Iris pigment epithelial cell (primary cell): ENCODE data around the gene KHDRBS2.
A peak's percentile ranks its signal among the peaks of the same experiment; 100 is the strongest.
"Not testable (repeated sequence)": the region's sequence is repeated elsewhere in the genome, so short reads cannot be mapped to it uniquely, and the experiment has no call there.

ENCODE experiments used
- DNase-seq: peaks from one replicate; pipeline ENCODE4 v3.0.0-alpha.2; 2011; ENCODE audit warnings: low read depth

The KHDRBS2 gene

DNA sequence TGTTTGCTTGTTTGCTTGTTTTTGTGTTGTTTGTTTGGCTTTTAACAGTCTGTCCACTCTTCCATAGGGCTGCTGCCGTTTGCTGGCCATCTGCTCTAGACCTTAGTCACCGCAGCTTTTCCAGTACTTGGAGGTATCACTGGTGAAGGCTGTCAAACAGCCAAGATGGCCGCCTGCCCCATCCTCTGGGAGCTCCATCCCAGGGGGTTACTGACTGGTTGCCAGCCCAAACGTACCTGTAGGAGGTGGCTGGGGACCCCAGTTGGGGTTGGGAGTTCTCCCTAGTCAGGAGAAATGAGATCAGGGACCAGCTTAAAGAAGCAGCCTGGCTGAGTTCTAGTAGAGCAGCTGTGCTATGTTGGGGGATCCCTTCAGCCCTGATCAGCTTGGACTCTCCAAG lies 418.4 kb downstream of the KHDRBS2 start:
- no peak for DNase-seq

DNA sequence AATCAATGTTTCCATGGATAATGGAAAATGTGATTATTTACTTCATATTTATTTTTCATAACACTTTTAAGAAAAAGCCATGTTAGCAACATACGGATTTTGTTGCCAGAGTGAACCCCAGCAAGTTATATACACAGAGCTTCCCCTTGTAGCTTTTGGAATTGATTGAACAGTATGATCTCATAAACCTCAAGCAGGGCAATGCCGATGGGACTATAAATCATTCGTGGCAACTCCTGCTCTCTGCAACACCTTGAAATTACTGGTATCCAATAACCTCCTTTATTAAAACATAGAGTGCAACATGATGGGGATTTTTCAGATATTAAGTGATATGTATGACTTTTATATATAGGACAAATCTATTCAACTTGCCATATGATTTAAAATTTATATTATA lies 428.5 kb downstream of the KHDRBS2 start:
- DNase-seq: no peak

DNA sequence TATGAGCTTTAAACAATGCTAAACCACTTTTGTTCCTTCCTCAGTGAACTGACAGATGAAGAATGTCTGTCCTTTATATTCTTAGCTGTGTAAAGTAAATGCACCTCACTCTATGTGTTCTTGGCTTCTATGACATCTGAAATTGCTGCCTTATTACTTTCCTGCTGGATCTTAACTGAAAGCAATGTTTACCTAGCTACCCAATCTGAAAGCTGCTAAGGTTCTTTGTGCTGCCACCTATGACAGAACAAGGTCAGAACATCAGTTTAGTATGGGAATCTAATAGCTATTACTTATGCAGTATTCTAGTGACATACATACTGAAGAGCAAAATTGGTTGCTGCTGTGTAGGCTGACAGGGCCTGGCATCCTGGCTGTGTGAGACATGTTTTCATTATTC lies 444.1 kb downstream of the KHDRBS2 start:
- DNase-seq: no peak

DNA sequence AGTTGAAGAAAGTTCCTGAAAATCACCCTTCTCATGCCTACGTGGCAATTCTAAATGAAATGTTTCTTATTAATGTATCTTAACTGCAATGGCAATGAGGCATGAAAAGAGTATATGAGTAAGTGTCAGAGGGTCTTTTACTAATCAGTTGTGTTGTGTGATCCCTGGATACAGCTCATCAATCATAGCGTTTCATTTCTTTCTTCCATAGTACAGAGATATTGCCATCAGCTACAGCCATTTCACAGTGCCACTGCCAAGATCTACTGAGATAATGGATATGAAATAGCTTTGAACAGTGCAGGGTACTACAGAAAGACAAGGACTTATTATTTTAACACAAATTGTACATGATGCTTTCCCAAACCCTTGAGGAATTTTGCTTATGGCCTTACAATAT lies 450.8 kb downstream of the KHDRBS2 start:
- DNase-seq: no peak

DNA sequence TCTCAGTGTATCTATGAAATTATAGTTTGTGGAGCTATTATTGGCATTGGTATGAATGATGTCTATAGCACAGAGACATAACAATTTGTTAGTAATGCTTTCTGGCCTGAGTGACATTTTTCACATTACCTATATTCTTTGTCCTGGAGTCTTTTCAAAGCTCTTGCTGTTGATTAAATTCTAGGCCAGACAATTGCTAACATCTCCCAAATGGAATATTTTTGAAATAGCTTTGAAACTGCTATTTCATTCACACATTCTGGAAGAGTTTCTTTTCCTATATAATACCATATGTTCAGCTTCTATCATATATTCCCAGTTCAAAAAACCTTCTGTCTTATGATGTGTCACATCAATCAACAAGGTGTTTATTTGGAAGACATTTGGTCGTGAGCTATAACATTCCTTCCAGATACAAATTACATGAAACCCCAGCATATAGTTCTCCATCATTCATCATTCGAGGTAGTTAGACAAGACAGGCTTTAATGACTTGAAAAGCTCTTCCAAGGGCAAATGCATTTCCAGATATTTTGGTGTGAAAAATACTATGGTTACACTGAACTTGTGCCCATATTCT lies 452.8 kb downstream of the KHDRBS2 start:
- no peak for DNase-seq

DNA sequence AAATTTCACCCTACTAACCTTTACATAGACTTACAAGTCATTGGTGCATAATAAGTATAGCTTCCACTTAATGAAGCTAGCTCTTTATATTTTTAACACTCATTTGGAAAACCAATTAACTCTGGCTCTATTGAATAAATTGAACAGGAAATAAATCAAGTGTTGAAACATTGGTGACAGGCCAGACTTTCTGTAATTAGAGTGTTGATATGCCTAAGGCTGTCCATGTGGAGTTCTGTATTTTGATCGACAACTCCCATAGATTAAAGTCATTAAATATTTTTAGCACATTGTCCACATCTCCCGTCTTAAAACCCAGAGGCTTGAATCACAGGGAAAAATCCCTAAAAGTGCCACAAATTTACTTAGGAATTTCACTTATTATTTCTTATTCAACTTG lies 468.3 kb downstream of the KHDRBS2 start:
- DNase-seq: no peak

DNA sequence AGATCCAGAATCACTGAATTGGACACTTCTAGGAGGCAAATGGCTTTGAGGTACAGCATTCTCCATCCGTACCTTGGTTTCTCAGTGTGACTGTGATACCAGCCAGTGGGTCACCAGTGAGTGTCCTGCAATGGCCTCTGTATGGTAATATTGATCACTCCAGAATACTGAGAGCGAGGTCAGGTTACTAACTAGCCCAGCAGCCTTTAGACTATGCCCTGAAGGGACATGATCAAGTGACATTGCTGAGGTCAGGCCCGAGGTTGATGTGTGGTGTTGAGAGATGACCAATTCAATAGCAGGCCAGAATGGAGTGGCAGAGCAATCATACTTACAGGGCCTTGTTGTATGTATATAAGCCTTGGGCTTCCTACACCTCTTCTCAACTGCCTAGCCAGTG lies 476.0 kb downstream of the KHDRBS2 start:
- no peak for DNase-seq

DNA sequence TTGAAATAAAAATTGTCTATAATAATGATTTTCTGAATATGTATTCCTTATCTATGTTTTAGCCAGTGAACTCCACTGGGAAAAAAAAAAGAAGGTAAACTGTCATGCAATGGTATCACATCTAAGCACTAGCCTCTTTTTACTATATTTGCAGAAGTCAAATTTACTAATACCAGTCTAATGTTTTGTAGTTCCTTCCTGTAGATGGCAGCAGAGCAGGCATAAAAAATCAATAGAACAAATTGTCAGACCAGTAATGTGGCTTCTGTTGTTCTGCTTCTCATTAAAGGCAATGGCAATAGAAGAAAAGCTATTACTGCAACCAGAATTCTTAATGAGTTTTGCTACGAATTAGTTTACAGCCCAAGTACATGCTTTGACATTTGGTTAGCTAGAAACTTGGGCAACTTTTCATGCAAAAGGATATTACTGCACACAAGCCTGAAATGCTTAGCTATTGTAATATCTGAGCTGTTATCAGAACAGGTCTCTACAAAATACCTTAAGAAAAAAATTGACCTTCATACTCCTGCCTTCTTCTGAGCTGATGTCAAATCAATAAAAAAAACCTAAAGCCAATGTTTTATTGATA lies 476.9 kb downstream of the KHDRBS2 start:
- peak; percentile 11 for DNase-seq

DNA sequence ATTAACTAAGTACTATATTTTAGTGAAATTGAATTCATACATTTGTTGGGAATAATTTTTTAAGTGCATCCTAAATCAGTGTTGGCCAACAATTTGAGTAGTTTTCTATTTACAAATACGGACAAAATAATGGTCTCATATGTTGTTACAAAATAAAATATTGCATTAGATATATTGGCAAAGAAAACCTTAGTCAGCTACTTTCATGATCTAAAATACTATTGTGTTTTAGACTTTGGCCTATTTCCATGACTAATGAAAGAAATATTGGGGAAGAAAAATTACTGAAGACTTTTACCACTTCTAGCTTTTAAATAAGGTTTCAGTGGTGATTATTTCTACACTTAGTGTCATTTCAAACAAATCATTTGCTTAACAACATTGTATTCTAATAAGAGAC lies 498.0 kb downstream of the KHDRBS2 start:
- DNase-seq: no peak

DNA sequence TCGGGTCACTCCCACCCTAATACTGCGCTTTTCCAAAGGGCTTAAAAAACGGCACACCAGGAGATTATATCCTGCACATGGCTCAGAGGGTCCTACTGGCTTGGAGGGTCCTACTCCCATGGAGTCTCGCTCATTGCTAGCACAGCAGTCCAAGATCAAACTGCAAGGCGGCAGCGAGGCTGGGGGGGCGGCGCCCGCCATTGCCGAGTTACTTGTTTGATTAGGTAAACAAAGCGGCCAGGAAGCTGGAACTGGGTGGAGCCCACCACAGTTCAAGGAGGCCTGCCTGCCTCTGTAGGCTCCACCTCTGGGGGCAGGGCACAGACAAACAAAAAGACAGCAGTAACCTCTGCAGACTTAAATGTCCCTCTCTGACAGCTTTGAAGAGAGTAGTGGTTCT lies 516.6 kb downstream of the KHDRBS2 start:
- DNase-seq: not testable (repeated sequence)

DNA sequence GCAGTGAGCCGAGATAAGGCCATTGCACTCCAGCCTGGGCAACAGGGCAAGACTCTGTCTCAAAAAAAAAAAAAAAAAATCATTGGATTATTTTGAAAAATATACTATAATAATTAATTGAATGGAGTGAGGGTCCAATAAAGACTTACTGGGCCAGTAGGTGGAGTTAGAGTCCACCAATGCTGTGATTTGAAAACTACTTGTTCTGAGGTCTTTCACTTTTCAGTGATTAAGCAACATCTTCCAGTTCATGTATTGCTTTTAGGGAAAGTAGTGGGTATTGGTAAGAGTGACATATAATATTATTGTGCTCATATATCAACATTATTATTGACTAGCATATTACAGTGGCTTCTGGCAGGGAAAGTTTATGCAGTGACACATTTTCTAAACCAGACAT lies 530.3 kb downstream of the KHDRBS2 start:
- no peak for DNase-seq

DNA sequence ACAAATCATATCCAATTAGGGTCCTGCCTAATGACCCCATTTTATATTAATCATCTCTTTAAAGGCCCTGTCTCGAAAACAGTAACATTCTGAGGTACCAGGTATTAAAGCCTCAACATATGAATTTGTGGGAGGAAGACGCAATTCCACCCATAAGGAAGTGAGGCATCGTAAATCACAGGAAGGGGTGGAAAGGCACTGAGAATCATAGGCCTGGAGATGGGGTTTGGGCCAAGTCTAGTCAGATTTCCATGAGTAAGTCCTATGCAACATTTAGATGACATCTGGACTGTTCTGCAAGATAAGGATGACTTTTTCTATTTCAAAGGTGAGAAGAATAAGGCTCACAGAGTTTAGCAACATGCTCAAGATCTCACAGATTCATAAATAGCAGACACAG lies 534.0 kb downstream of the KHDRBS2 start:
- no peak for DNase-seq

DNA sequence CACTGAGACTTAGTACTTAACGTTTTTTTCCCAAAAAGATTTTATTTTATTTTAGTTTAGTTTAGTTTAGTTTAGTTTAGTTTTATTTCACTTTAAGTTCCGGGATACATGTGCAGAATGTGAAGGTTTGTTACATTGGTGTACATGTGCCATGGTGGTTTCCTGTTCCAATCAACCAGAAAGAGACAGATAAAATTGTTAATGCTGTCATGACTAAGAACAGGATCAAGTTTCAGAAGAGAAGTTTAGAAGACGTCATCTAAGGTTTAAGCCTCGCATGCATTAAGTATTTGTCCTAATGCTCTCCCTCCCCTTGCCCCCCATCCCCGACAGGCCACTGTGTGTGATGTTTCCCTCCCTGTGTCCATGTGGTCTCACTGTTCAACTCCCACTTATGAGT lies 540.0 kb downstream of the KHDRBS2 start:
- no peak for DNase-seq

DNA sequence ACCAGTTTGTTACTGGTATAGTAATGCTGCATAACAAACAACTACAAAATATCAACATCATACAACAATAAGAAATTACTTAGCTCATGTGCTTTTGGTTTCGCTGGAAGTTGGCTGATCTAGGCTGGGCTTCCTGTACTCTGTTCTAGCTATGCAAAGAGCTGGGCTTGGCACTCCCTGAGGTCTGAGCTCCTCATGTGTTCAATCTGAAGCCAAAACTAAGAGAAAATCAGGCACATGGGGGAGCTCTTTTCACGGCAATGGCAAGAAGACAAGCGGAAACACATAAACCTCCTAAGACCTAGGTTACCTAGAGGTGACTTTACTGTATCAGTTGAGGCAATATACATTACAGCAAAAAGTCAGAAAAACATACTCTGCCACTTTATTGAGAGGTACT lies 574.2 kb downstream of the KHDRBS2 start:
- DNase-seq: no peak

DNA sequence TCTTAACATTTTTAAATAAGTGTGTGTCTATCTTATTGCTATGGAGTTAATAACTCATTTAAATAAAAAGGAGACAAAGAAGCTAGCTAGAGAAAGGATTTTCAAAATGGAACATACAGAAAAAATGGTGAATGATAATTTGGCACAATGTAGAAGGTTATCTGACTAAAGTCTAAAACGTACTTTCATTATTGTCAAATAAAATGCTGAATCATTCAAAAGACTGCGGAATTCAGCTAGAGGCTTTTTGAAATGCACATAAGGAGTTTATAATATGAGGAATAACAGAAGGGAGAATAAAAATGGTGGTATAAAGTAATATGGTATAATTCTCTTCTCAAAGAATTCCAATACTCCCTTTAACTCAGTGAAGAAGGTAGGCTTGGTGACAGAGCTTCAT lies 597.9 kb downstream of the KHDRBS2 start:
- DNase-seq: no peak

DNA sequence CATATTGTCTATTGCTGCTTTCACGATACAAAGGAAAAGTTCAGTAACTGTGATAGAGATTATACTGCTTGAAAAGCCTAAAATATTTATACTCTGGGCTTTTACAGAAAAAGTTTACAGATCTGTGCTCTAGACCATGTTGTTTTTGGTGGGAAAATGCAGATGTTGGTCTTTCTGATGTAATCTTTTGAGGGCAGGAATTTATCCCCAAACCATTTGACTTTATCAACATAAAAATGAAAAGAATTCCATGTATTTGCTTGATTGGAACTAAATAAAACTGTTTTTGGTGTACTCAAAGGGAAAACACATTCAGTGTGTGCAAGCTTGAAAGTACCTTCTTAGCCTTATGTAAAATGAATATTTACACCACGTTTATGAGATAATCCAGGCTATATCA lies 603.5 kb downstream of the KHDRBS2 start:
- DNase-seq: no peak

DNA sequence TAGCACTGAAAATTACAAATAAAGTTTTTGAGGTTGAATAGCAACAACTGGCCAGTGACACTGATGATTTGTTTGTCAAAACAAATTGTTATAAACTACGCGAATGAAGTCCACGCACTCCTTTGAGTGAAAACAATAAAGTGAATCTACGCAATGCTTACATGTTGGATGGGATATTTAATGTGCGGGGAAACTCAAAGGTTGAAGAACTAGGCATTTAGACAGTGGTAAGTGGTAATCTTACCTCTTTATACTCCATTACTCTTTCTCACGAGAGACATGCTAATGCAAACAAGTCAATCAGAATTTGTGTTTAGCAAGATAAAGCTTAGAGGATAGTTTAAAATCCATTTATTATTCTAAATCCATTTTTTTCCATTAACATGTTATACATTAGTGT lies 606.4 kb downstream of the KHDRBS2 start:
- DNase-seq: no peak

DNA sequence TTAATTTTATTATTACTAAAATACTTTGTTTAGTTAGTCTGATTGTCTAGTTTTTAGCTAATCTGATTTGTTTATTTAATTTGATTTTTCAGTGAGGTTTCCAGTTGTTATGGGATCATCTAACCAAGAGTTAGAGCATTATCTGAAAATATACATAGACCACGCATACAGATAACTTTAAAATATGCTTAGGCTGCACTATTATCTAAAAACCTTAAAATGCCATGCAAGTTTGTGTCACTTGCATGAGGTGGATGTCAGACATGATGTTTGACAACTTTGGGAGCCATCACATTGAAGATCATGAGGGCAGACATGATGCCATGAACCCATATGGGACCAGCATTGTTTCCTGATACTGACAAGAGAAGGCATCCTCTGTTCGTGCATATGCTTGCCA lies 610.3 kb downstream of the KHDRBS2 start:
- DNase-seq: no peak

DNA sequence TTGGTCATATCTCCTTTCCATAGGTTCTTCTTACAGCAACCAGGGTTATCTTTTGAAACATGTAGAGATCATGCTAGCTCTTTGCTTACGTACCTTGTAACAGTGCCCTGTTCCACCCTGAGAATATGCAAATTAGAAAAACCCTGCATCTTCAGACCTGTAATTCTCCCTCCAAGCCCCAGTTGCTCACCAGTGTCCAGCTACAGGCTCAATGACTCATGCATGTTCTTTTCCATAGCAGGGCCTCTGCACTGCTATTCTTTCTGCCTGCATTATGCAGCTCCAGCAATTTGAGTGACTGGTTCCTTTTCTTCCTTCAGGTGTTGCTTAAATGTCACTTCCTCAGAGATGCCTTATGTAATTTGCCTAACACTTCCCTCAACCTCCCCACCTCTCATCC lies 636.2 kb downstream of the KHDRBS2 start:
- DNase-seq: no peak

DNA sequence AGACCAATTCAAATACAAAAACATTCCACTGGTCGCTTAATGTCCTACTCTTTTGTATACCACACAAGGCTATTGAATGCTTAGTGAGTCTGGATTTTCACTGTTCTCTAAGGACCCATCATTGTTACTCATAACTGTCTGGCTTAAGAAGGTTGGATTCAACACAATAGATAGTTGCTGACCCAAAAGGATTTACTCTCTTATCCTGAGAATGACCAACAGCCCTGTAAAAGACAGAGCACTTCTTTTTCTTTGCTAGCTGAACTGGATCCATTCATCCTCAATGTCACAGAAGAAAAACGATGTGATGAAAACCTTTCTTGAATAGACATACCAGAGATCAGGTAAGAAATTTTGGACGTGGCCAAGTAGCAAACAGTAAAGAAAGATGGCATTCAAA lies 645.6 kb downstream of the KHDRBS2 start:
- DNase-seq: no peak
